GM18867 (cell line): ENCODE results near the gene PLBD2.
A peak's percentile ranks its signal among the peaks of the same experiment; 100 is the strongest.

Experiments used
- ATAC-seq: cut with Tn5 transposase; IDR thresholded peaks from one replicate; pipeline ENCODE4 v1.9.1; 2021; ENCODE audit warnings: mild to moderate bottlenecking, moderate library complexity; ENCODE audit not compliant: unreplicated experiment

Gene PLBD2

DNA sequence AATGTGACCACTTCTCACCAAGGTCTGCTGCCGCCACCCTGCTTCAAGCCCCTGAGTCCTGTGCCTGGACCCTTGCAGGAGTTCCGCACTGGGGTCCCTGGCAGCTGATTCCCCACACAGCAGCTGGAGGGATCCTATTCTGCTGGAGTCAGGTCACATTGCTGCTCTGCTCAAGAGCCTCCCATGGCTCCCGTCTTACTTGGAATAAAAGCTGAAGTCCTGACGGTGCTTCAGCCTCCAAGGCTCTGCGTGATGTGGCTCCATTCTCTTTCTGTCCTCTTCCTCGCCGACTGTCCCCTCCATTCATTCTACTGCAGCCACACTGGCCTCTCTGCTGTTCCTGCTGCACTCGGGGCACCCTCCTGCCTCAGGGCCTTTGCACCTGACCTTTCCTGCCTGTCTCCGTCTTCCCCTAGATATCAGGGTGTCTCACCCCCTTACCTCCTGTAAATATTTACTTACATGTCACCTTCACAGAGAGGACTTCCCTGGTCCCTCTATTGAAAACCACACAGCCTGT lies 56.2 kb downstream of the PLBD2 start:
- ATAC-seq: no peak

GRCh38 chr12:113416091-113416754 lies 57.8 kb downstream of the PLBD2 start:
- no peak for ATAC-seq

DNA sequence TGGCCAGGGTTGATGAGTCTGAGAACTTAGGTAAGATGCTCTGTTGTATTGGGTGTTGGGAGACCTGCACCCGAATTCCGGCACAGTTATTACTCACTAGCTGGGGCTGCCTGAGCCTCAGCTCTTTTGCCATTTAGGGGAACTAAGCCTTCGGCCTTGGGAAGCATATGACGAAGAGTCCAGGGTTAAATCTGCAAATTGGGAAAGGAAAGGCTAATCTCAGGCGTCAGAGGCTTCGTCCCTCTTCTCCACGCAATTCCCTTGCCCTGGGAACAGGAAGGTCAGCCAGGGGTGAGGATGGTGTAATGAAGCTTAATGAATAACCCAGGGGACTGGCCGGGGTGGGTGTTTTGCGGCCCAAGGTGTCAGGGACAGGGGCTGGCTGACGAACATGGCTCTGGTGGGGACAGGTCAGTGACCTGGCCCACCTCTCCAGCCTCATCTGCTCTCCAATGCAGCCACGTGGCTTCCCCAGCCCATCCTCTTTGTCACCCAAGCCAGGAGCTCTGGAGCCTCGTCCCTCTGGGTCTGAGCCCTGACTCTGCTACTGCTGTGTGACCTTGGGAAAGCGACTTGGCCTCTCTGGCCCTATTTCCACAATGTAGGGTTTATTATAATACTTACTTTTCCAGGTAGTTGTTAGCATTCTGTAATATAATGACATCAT lies 60.0 kb downstream of the PLBD2 start:
- no peak for ATAC-seq

DNA sequence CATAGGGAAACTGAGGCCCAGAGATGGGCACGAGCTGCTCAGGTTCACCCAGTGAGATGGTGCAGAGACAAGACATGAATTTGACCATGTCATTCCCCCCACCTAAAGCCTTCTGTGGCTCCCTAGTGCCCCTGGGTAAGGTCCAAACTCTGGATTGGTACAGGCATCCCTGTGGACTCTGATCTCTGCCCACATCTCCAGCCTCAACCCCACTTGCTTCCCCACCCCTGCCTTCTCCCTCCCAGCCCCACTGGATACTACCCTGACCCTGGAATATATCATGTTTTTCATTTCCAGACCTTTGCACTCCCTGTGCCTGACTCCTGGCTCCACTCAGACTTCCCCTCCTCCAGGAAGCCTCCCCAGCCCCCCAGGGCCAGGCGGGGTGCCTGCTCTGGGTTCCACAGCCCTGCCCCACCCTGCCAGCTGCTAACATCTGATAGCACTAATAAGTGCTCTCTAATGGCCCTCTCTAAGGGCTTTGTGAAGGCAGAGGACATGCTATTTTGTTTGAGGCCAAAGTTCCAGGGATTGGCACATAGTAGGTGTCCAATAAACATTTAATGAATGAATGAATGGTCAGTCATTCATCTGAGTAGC lies 62.7 kb downstream of the PLBD2 start:
- no peak for ATAC-seq

- peak; percentile 93 for ATAC-seq
These were observed 63.9 kb downstream of the PLBD2 start, which contains the start of gene SDSL for GRCh38 chr12:113422030-113422885. TSS of gene SDSL (plus strand) at chr12:113422380. CDS start at chr12:113427983, 5,603 bp downstream.

GRCh38 chr12:113422886-113423669 lies 64.7 kb downstream of the PLBD2 start:
- ATAC-seq: no peak

DNA sequence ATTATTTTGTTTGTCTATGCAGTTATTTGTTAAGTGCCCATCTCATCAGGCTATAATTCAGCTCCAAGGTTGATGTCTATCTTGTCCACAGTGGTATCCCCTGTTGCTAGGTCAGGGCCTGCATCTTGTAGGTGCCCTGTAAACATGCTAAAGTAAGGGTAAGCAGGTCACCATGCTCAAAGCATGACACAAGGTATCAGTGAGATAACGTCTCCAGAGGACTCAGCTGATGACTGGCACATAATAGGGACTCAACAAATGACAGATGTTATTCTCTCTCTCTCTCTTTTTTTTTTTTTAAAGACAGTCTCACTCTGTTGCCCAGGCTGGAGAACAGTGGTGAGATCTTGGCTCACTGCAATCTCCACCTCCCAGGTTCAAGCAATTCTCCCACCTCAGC lies 66.1 kb downstream of the PLBD2 start:
- ATAC-seq: no peak

- no peak for ATAC-seq
These were observed 66.8 kb downstream of the PLBD2 start for GRCh38 chr12:113424915-113425823.

- ATAC-seq: no peak
These were observed 67.6 kb downstream of the PLBD2 start for GRCh38 chr12:113425960-113426453.

DNA sequence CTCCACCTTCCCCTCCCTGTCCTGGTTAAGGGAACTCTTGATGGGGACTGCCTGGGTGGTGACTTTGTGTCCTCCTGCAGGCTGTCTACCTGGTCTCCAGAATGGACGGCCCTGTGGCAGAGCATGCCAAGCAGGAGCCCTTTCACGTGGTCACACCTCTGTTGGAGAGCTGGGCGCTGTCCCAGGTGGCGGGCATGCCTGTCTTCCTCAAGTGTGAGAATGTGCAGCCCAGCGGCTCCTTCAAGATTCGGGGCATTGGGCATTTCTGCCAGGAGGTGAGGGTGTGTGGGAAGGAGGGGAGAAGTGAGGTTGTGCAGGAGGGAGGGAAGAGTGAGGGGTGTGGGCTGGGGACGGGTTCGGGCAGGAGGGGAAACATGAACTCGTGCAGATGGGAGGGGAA lies 69.5 kb downstream of the PLBD2 start:
- no peak for ATAC-seq

GRCh38 chr12:113428482-113428881 lies 70.1 kb downstream of the PLBD2 start:
- no peak for ATAC-seq

GRCh38 chr12:113432986-113433385 lies 74.6 kb downstream of the PLBD2 start:
- ATAC-seq: no peak

- ATAC-seq: no peak
These were observed 77.0 kb downstream of the PLBD2 start for GRCh38 chr12:113435367-113435766.

GRCh38 chr12:113436586-113436985 lies 78.2 kb downstream of the PLBD2 start:
- no peak for ATAC-seq

DNA sequence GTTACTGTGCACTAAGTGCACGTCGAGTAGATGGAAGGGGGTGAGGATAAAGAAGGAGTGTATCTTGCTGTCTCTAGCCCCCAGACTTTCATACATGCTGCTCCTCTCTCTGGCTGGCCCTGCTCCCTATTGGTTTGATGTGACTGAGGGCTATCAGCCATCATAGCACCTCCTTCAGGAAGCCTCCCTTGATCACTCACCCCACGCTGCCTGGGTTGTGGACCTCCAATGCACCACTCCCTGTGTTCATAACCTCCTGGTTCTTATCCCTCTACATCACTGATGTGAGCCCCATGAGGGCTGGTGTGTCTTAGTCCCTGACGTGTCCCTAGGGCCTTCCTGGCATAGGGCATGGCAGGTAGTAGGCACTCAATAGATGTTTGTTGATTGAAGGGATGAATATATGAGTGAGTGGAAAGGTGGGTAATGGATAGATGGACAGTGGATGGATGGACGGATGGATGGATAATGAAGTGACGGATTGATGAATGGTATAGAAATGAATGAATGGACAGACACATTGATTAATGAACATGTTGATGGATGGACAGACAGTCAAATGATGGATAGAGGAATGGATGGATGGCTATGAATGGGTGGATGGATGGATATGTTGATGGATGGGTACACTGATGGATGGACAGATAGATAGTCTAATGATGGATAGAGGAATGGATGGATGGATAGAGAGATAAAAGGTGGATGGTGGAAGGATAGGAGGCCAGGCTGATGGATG lies 78.8 kb downstream of the PLBD2 start:
- ATAC-seq: no peak

DNA sequence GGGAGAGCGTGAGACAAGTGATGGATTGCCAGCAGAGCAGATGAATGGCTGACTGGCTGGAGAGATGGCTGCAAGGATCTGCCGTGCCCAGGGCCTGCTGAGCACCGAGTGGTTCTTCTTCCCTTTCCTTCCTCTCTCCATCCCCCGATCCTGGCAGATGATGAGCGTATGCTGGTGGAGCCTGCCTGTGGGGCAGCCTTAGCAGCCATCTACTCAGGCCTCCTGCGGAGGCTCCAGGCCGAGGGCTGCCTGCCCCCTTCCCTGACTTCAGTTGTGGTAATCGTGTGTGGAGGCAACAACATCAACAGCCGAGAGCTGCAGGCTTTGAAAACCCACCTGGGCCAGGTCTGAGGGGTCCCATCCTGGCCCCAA lies 79.3 kb downstream of the PLBD2 start:
- ATAC-seq: no peak

GRCh38 chr12:113438523-113439300 lies 80.3 kb downstream of the PLBD2 start:
- ATAC-seq: no peak

DNA sequence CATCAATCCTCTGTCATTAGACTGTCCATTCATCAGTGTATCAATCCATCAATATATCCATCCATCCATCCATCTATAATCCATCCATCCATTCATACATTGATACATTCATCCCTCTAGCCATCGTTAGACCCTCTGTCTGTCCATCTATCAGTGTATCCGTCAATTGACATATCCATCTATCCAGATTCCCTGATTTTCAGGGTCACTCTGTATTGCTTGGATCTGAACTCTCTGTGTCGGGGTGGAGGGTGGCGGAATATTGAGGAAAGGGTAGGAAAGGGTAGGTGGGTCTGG lies 80.9 kb downstream of the PLBD2 start:
- no peak for ATAC-seq
